ENCODE data around the gene NEURL4. TPM values are rescaled to one million over a fixed set of nuclear protein-coding genes. Genes with fewer than 3 reads are reported as not detected.

The NEURL4 gene
- polyA plus RNA-seq, 4 donors: 25.4 to 39.7 (median 31.4) TPM

GRCh38 chr17:7324438-7324779 lies 4.7 kb downstream of the NEURL4 start:
- DNase-seq (ENCODE audit: low read depth in 4 of 4, low spot score in 2 of 4): no peak

- DNase-seq (ENCODE audit: low read depth in 4 of 4, low spot score in 2 of 4): no peak
Observed at GRCh38 chr17:7323731-7324437, 5.3 kb downstream of the NEURL4 start.

- no peak for DNase-seq (ENCODE audit: low read depth in 4 of 4, low spot score in 2 of 4)
Observed at GRCh38 chr17:7322520-7323194, 6.5 kb downstream of the NEURL4 start.

GRCh38 chr17:7321466-7321865 lies 7.7 kb downstream of the NEURL4 start:
- DNase-seq (ENCODE audit: low read depth in 4 of 4, low spot score in 2 of 4): no peak

- DNase-seq (ENCODE audit: low read depth in 4 of 4, low spot score in 2 of 4): no peak
Observed at GRCh38 chr17:7318121-7318860, 10.8 kb downstream of the NEURL4 start.

- no peak for DNase-seq (ENCODE audit: low read depth in 4 of 4, low spot score in 2 of 4)
Observed at GRCh38 chr17:7317161-7317803, 11.9 kb downstream of the NEURL4 start.

- DNase-seq (ENCODE audit: low read depth in 4 of 4, low spot score in 2 of 4): no peak
Observed at GRCh38 chr17:7315570-7316235, 13.4 kb downstream of the NEURL4 start.

- peak in 2 of 4 donors; percentile 69 to 77 for DNase-seq (ENCODE audit: low read depth in 4 of 4, low spot score in 2 of 4)
Observed at GRCh38 chr17:7314719-7315569, 14.2 kb downstream of the NEURL4 start, which contains the start of gene GPS2. Gene GPS2, minus strand, starts transcription at chr17:7315360. Its CDS starts 308 bp downstream, at chr17:7315052.

- DNase-seq (ENCODE audit: low read depth in 4 of 4, low spot score in 2 of 4): no peak
Observed at GRCh38 chr17:7313890-7314718, 15.0 kb downstream of the NEURL4 start.

GRCh38 chr17:7313088-7313889 lies 15.8 kb downstream of the NEURL4 start:
- no peak for DNase-seq (ENCODE audit: low read depth in 4 of 4, low spot score in 2 of 4)

- no peak for DNase-seq (ENCODE audit: low read depth in 4 of 4, low spot score in 2 of 4)
Observed at GRCh38 chr17:7312432-7313087, 16.6 kb downstream of the NEURL4 start.

- DNase-seq (ENCODE audit: low read depth in 4 of 4, low spot score in 2 of 4): no peak
Observed at GRCh38 chr17:7311110-7311705, 17.9 kb downstream of the NEURL4 start.

- DNase-seq (ENCODE audit: low read depth in 4 of 4, low spot score in 2 of 4): no peak
Observed at GRCh38 chr17:7309628-7310027, 19.5 kb downstream of the NEURL4 start.

- peak in 1 of 4 donors; percentile 66 for DNase-seq (ENCODE audit: low read depth in 4 of 4, low spot score in 2 of 4)
Observed at GRCh38 chr17:7308625-7309433, 20.3 kb downstream of the NEURL4 start.

- DNase-seq (ENCODE audit: low read depth in 4 of 4, low spot score in 2 of 4): no peak
Observed at GRCh38 chr17:7307686-7308624, 21.2 kb downstream of the NEURL4 start.
